Measurements from ENCODE around the gene PTPRD.

- TF ChIP-seq CTCF (IDR thresholded peaks at IDR 0.05) (no peak), SIN3A (IDR thresholded peaks at IDR 0.05; ENCODE audit: borderline replicate concordance, insufficient read depth, low read depth, low read length) (no peak)
- TF ChIP-seq, protein P1, sequence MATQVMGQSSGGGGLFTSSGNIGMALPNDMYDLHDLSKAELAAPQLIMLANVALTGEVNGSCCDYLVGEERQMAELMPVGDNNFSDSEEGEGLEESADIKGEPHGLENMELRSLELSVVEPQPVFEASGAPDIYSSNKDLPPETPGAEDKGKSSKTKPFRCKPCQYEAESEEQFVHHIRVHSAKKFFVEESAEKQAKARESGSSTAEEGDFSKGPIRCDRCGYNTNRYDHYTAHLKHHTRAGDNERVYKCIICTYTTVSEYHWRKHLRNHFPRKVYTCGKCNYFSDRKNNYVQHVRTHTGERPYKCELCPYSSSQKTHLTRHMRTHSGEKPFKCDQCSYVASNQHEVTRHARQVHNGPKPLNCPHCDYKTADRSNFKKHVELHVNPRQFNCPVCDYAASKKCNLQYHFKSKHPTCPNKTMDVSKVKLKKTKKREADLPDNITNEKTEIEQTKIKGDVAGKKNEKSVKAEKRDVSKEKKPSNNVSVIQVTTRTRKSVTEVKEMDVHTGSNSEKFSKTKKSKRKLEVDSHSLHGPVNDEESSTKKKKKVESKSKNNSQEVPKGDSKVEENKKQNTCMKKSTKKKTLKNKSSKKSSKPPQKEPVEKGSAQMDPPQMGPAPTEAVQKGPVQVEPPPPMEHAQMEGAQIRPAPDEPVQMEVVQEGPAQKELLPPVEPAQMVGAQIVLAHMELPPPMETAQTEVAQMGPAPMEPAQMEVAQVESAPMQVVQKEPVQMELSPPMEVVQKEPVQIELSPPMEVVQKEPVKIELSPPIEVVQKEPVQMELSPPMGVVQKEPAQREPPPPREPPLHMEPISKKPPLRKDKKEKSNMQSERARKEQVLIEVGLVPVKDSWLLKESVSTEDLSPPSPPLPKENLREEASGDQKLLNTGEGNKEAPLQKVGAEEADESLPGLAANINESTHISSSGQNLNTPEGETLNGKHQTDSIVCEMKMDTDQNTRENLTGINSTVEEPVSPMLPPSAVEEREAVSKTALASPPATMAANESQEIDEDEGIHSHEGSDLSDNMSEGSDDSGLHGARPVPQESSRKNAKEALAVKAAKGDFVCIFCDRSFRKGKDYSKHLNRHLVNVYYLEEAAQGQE (IDR thresholded peaks at IDR 0.05; ENCODE audit: insufficient read depth in 1 of 2, low read depth in 2 of 2, low read length in 1 of 2) = no peak
Measured at GRCh38 chr9:8868632-8869031, 1744.2 kb downstream of the PTPRD start.
